ENCODE data around the gene IL17RE.
"Not testable (repeated sequence)": the region's sequence is repeated elsewhere in the genome, so short reads cannot be mapped to it uniquely, and the experiment has no call there.

DNA sequence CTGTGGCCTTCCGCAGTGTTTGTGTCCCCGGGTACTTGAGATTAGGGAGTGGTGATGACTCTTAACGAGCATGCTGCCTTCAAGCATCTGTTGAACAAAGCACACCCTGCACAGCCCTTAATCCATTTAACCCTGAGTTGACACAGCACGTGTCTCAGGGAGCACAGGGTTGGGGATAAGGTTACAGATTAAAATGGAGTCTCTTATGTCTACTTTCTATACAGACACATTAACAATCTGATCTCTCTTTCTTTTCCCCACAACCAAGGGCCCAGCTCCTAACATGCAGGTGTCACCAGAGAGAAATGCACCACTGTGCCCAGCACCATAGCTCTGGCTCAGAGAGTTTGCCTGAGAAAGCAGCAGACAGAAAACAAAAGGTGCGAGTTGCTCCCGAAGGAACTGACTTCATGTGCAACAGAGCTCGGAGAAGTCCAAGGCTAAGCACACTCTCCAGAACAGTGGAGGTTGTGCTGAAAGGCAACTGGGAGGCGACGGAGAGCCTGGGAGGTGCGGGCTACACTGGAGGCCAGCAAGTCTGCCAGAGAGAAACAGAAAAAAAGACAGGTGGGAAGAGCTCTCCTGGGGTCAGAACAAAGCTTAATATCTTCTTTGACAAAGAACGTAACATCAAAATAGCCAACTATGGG is 48.2 kb upstream of the IL17RE start:
- not testable (repeated sequence) for TF ChIP-seq EZH2 (IDR thresholded peaks at IDR 0.05; ENCODE audit: low read length)
- TF ChIP-seq, protein P1, sequence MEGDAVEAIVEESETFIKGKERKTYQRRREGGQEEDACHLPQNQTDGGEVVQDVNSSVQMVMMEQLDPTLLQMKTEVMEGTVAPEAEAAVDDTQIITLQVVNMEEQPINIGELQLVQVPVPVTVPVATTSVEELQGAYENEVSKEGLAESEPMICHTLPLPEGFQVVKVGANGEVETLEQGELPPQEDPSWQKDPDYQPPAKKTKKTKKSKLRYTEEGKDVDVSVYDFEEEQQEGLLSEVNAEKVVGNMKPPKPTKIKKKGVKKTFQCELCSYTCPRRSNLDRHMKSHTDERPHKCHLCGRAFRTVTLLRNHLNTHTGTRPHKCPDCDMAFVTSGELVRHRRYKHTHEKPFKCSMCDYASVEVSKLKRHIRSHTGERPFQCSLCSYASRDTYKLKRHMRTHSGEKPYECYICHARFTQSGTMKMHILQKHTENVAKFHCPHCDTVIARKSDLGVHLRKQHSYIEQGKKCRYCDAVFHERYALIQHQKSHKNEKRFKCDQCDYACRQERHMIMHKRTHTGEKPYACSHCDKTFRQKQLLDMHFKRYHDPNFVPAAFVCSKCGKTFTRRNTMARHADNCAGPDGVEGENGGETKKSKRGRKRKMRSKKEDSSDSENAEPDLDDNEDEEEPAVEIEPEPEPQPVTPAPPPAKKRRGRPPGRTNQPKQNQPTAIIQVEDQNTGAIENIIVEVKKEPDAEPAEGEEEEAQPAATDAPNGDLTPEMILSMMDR (optimal IDR thresholded peaks at IDR 0.05 in 1 of 3, IDR thresholded peaks at IDR 0.05 in 1 of 3, conservative IDR thresholded peaks at IDR 0.05 in 1 of 3; ENCODE audit: extremely low read depth in 1 of 3, insufficient read depth in 2 of 3, low read length in 3 of 3): not testable (repeated sequence)

Measured in keratinocyte (primary cell).